ENCODE measurements around the gene RNASE4. TPM values are rescaled to one million over a fixed set of nuclear protein-coding genes. Genes with fewer than 3 reads are reported as not detected.
"Not testable (repeated sequence)": the region's sequence is repeated elsewhere in the genome, so short reads cannot be mapped to it uniquely, and the experiment has no call there.

The RNASE4 gene
- total RNA-seq, 1 donor from 2014 or later, result 2.6 TPM

GRCh38 chr14:20719777-20720176 is 35.4 kb downstream of the RNASE4 start:
- Mint-ChIP-seq H3K36me3 (ENCODE audit: low read depth) (peaks cover 3% of the 10 kb centered on the region), H3K27ac (ENCODE audit: unreplicated experiment) (no peak overlapping the region), H3K4me3 (no peak overlapping the region), H3K9me3 (peaks cover 2% of the 10 kb centered on the region), H3K27me3 (ENCODE audit: low read depth) (no peaks in the 10 kb centered on the region), H3K4me1 (peaks cover 10% of the 10 kb centered on the region)
- no peak for TF ChIP-seq CTCF (conservative IDR thresholded peaks at IDR 0.05)
- no peak for DNase-seq (ENCODE audit: low read depth, low spot score)

DNA sequence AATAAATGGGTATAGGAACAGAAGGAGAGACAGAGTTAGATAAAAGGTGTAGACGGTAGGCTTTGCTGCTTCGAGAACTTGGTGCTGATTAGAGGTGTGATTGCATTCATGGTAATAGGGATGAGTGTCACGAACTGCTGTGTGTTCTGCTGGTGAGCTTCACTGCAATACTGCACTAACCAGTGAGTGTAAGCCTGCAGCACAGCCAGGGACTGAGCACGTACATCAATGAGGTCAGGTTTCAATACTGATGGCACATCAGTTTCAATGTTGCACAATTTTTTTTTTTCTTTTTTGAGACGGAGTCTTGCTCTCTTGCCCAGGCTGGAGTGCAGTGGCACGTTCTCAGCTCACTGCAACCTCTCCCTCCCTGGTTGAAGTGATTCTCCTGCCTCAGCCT is 36.4 kb downstream of the RNASE4 start:
- Mint-ChIP-seq H3K27ac (ENCODE audit: unreplicated experiment) (no peak overlapping the region), H3K4me1 (peaks cover 10% of the 10 kb centered on the region)

DNA sequence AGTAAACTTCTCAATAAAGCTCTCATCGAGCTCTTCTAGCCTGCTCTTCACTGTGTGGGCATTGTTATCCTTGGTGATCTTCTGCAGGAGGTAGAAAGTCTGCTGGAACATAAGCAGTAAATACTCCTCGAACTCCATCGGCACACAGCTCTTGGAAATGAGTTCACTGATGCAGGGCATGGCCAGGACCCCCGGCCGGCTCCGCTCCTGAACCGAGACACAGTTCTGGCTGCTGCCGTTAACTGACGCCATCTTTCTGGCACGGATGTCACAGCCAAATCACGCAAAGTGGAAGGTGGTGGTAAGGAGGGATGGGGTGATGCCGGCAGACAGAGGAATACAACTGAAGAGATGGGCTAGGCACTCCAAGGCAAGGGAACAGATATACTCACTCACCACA is 37.7 kb downstream of the RNASE4 start:
- H3K4me1 Mint-ChIP-seq, result peaks cover 18% of the 10 kb centered on the region
- no peaks in the 10 kb centered on the region for H3K27me3 Mint-ChIP-seq (ENCODE audit: low read depth)
- no peak overlapping the region for H3K27ac Mint-ChIP-seq (ENCODE audit: unreplicated experiment)
- TF ChIP-seq CTCF (conservative IDR thresholded peaks at IDR 0.05), result no peak
- no peak overlapping the region for H3K4me3 Mint-ChIP-seq
- DNase-seq (ENCODE audit: low read depth, low spot score), result no peak
- H3K9me3 Mint-ChIP-seq, result no peaks in the 10 kb centered on the region
- H3K36me3 Mint-ChIP-seq (ENCODE audit: low read depth), result peaks cover 3% of the 10 kb centered on the region

More for the DNA sequence above, 36.4 kb downstream of the RNASE4 start:
- DNase-seq (ENCODE audit: low read depth, low spot score), result no peak
- Mint-ChIP-seq H3K4me3 (no peak overlapping the region), H3K27me3 (ENCODE audit: low read depth) (no peaks in the 10 kb centered on the region), H3K9me3 (peaks cover 2% of the 10 kb centered on the region), H3K36me3 (ENCODE audit: low read depth) (peaks cover 3% of the 10 kb centered on the region)
- no peak for TF ChIP-seq CTCF (conservative IDR thresholded peaks at IDR 0.05)

- TF ChIP-seq CTCF (conservative IDR thresholded peaks at IDR 0.05), result no peak
- H3K27ac Mint-ChIP-seq (ENCODE audit: unreplicated experiment), result peak overlapping the region; percentile 20
- H3K27me3 Mint-ChIP-seq (ENCODE audit: low read depth), result no peaks in the 10 kb centered on the region
- H3K36me3 Mint-ChIP-seq (ENCODE audit: low read depth), result peaks cover 3% of the 10 kb centered on the region
- peaks cover 18% of the 10 kb centered on the region for H3K4me1 Mint-ChIP-seq
- no peak overlapping the region for H3K4me3 Mint-ChIP-seq
- no peaks in the 10 kb centered on the region for H3K9me3 Mint-ChIP-seq
- no peak for DNase-seq (ENCODE audit: low read depth, low spot score)
Observed at GRCh38 chr14:20723488-20723887, 39.1 kb downstream of the RNASE4 start.

- not testable (repeated sequence) for H3K27ac Mint-ChIP-seq (ENCODE audit: unreplicated experiment); DNase-seq (ENCODE audit: low read depth, low spot score); H3K9me3 Mint-ChIP-seq; H3K4me3 Mint-ChIP-seq; H3K36me3 Mint-ChIP-seq (ENCODE audit: low read depth); H3K27me3 Mint-ChIP-seq (ENCODE audit: low read depth)
- H3K4me1 Mint-ChIP-seq, result peaks cover 18% of the 10 kb centered on the region
Observed at GRCh38 chr14:20726121-20726520, 41.8 kb downstream of the RNASE4 start.

- Mint-ChIP-seq H3K27ac (ENCODE audit: unreplicated experiment) (no peak overlapping the region), H3K36me3 (ENCODE audit: low read depth) (peaks cover 3% of the 10 kb centered on the region), H3K9me3 (no peaks in the 10 kb centered on the region), H3K27me3 (ENCODE audit: low read depth) (no peaks in the 10 kb centered on the region), H3K4me1 (peaks cover 18% of the 10 kb centered on the region), H3K4me3 (no peak overlapping the region)
- DNase-seq (ENCODE audit: low read depth, low spot score), result no peak
- TF ChIP-seq CTCF (conservative IDR thresholded peaks at IDR 0.05), result no peak
Observed at GRCh38 chr14:20726531-20726930, 42.2 kb downstream of the RNASE4 start.
